Progenitor cell of endocrine pancreas (in vitro differentiated cells): Measurements from ENCODE around the gene EMP1. TPM values are rescaled to one million over a fixed set of nuclear protein-coding genes. Genes with fewer than 3 reads are reported as not detected.

Source experiments
- DNase-seq: peaks from one replicate; pipeline ENCODE4 v3.0.0; 2021; ENCODE audit warnings: low spot score; ENCODE audit not compliant: unreplicated experiment
- H3K27ac Mint-ChIP-seq: 2 replicates; pipeline ENCODE4 v1.8.0; 2021; ENCODE audit warnings: mild to moderate bottlenecking, moderate library complexity, mixed read lengths
- H3K27me3 Mint-ChIP-seq: 2 replicates; pipeline ENCODE4 v1.8.0; 2021; ENCODE audit warnings: mixed read lengths
- H3K36me3 Mint-ChIP-seq: 2 replicates; pipeline ENCODE4 v1.8.0; 2022; ENCODE audit warnings: mixed read lengths; ENCODE audit not compliant: insufficient read depth
- H3K4me1 Mint-ChIP-seq: 2 replicates; pipeline ENCODE4 v1.8.0; 2021; ENCODE audit warnings: low read depth, mixed read lengths
- H3K4me3 Mint-ChIP-seq: 2 replicates; pipeline ENCODE4 v1.8.0; 2021; ENCODE audit warnings: low read depth, mild to moderate bottlenecking, moderate library complexity, mixed read lengths
- H3K9me3 Mint-ChIP-seq: 2 replicates; pipeline ENCODE4 v1.8.0; 2021; ENCODE audit warnings: low read depth, mixed read lengths
- total RNA-seq: library from RNA; stranded (reverse); gene quantifications from 2 replicates; pipeline ENCODE4 v1.2.1, GENCODE V29; 2021
- TF ChIP-seq, protein P1 (sequence below): fragments of 200-600 bp; sonication (generic); IDR thresholded peaks from one replicate; pipeline ENCODE4 v1.5.0; 2021; ENCODE audit warnings: antibody characterized with exemption, mild to moderate bottlenecking; ENCODE audit not compliant: unreplicated experiment

The EMP1 gene
- total RNA-seq, 1 donor from 2014 or later, result 0.31 TPM

DNA sequence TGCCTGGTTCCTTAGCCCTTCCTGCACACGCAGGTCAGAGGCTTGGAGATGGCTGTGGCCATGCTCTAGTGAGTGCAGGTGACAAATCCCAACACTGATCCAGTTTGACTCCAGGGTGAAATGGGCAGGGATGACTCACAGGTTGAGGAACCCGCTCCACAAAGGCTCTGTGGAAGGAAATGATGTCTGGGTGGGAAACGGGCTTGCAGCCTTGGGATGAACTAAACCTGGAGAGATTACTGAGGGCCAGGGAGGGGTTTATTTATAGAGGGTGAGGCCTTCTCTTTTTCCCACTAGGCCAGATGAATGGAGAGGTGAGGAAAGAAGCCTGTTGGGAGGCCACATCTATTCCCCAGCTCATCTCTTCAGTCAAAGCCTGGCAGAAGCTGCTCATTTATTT lies 29.3 kb upstream of the EMP1 start:
- Mint-ChIP-seq H3K4me1 (peaks cover 15% of the 10 kb centered on the region), H3K9me3 (no peaks in the 10 kb centered on the region), H3K4me3 (no peak overlapping the region), H3K36me3 (no peaks in the 10 kb centered on the region), H3K27me3 (peaks cover 26% of the 10 kb centered on the region), H3K27ac (peak overlapping the region; percentile 33)
- no peak for DNase-seq
- TF ChIP-seq, protein P1, sequence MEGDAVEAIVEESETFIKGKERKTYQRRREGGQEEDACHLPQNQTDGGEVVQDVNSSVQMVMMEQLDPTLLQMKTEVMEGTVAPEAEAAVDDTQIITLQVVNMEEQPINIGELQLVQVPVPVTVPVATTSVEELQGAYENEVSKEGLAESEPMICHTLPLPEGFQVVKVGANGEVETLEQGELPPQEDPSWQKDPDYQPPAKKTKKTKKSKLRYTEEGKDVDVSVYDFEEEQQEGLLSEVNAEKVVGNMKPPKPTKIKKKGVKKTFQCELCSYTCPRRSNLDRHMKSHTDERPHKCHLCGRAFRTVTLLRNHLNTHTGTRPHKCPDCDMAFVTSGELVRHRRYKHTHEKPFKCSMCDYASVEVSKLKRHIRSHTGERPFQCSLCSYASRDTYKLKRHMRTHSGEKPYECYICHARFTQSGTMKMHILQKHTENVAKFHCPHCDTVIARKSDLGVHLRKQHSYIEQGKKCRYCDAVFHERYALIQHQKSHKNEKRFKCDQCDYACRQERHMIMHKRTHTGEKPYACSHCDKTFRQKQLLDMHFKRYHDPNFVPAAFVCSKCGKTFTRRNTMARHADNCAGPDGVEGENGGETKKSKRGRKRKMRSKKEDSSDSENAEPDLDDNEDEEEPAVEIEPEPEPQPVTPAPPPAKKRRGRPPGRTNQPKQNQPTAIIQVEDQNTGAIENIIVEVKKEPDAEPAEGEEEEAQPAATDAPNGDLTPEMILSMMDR, result no peak

DNA sequence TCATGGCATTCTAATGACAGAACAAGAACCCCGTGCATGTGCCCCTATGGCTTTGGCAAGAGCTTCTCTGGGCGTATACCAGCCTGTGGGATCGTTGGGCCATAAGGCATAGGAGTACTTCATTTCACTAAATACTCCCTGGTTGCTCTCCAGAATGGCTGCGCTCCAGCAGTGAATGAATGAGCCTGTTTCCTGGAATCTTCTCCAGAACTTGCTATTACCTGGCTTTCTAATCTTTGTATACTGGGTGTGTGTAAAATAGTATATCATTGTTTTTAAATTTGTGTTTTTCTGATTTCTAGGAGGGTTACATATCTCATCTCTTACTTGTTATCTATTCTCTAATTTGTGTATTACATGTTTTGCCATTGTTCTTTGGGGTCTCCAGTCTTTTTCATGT lies 28.6 kb upstream of the EMP1 start:
- Mint-ChIP-seq H3K36me3 (no peaks in the 10 kb centered on the region), H3K27ac (peak overlapping the region; percentile 59), H3K27me3 (peaks cover 31% of the 10 kb centered on the region), H3K4me1 (peaks cover 20% of the 10 kb centered on the region), H3K4me3 (no peak overlapping the region), H3K9me3 (no peaks in the 10 kb centered on the region)
- no peak for DNase-seq
- TF ChIP-seq, protein P1, result no peak

- H3K27me3 Mint-ChIP-seq, result peaks cover 40% of the 10 kb centered on the region
- no peak overlapping the region for H3K27ac Mint-ChIP-seq
- H3K4me1 Mint-ChIP-seq, result peaks cover 20% of the 10 kb centered on the region
Measured at GRCh38 chr12:13169272-13169671, 27.3 kb upstream of the EMP1 start.

DNA sequence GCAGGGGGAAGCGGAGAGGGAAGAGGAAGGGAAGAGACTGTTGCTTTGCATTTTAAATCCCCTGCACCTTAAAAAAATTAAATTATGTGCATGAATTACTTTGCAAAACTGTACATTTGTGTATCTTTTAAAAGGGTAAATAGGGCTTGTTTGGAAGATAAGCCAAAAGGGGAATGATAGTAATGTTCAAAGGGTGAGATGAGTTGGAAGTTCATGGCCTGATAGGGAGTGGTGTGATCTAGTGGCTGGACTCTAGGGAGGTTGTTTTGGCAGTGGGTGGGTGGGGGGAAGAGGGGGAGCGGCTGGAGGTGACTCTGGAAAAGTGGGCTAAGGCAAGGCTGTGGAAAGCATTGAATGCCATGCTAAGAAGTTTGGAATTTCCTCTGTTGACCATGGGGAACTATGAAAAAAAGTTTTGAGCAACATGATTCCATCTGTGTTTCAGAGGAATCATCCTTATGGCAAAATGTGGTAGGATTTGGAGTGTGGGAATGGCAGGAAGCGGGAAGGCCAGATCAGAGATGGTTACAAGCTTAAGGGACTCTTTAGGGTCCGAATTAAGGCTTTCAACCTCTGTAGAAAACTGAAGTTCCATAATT lies 25.5 kb upstream of the EMP1 start:
- H3K36me3 Mint-ChIP-seq, result no peaks in the 10 kb centered on the region
- H3K9me3 Mint-ChIP-seq, result no peaks in the 10 kb centered on the region
- H3K27me3 Mint-ChIP-seq, result peaks cover 34% of the 10 kb centered on the region
- H3K27ac Mint-ChIP-seq, result no peak overlapping the region
- TF ChIP-seq, protein P1, result no peak
- H3K4me1 Mint-ChIP-seq, result peaks cover 20% of the 10 kb centered on the region
- H3K4me3 Mint-ChIP-seq, result no peak overlapping the region
- DNase-seq, result no peak

More at GRCh38 chr12:13169272-13169671, 27.3 kb upstream of the EMP1 start:
- H3K4me3 Mint-ChIP-seq, result no peak overlapping the region
- TF ChIP-seq, protein P1, result no peak
- H3K9me3 Mint-ChIP-seq, result no peaks in the 10 kb centered on the region
- no peaks in the 10 kb centered on the region for H3K36me3 Mint-ChIP-seq
- no peak for DNase-seq

GRCh38 chr12:13171921-13172859 lies 24.3 kb upstream of the EMP1 start:
- no peaks in the 10 kb centered on the region for H3K36me3 Mint-ChIP-seq
- no peak overlapping the region for H3K4me3 Mint-ChIP-seq
- H3K27me3 Mint-ChIP-seq, result peaks cover 40% of the 10 kb centered on the region
- peaks cover 13% of the 10 kb centered on the region for H3K4me1 Mint-ChIP-seq
- H3K27ac Mint-ChIP-seq, result no peak overlapping the region
- TF ChIP-seq, protein P1, result no peak
- no peak for DNase-seq
- no peaks in the 10 kb centered on the region for H3K9me3 Mint-ChIP-seq
